IPS DF 6.9 (cell line): Measurements from ENCODE around the gene LEPR.
A peak's percentile ranks its signal among the peaks of the same experiment; 100 is the strongest.
"Not testable (repeated sequence)": the region's sequence is repeated elsewhere in the genome, so short reads cannot be mapped to it uniquely, and the experiment has no call there.

ENCODE experiments used
- DNase-seq: peaks from one replicate; pipeline ENCODE4 v3.0.0-alpha.2; 2013; ENCODE audit warnings: low read depth, low spot score
- H3K27ac ChIP-seq: one replicate; pipeline ENCODE4 v1.5.1; 2013; ENCODE audit warnings: low read length, control low read depth
- H3K27me3 ChIP-seq: 2 replicates; pipeline ENCODE4 v1.6.1; 2013; ENCODE audit warnings: mild to moderate bottlenecking, low read length; ENCODE audit not compliant: control insufficient read depth, insufficient read depth
- H3K36me3 ChIP-seq: 2 replicates; pipeline ENCODE4 v1.6.1; 2013; ENCODE audit warnings: low read length; ENCODE audit not compliant: control insufficient read depth, insufficient read depth
- H3K4me1 ChIP-seq: 2 replicates; pipeline ENCODE4 v1.6.1; 2013; ENCODE audit warnings: low read length; ENCODE audit not compliant: control insufficient read depth, insufficient read depth
- H3K4me3 ChIP-seq: 2 replicates; pipeline ENCODE4 v1.5.1; 2013; ENCODE audit warnings: mild to moderate bottlenecking, low read length
- H3K9me3 ChIP-seq: 2 replicates; pipeline ENCODE4 v1.6.1; 2013; ENCODE audit warnings: low read length, inconsistent platforms; ENCODE audit not compliant: control insufficient read depth, insufficient read depth
- WGBS: extraction: QIAGEN DNeasy Blood & Tissue Kit; methylation state at CpG from one replicate; pipeline ENCODE4 v1.1.7; 2013; ENCODE audit warnings: mixed read lengths, missing lambda C conversion rate; ENCODE audit not compliant: insufficient read length, insufficient coverage; 5-methylcytosine and 5-hydroxymethylcytosine counted together

LEPR gene, protein sequence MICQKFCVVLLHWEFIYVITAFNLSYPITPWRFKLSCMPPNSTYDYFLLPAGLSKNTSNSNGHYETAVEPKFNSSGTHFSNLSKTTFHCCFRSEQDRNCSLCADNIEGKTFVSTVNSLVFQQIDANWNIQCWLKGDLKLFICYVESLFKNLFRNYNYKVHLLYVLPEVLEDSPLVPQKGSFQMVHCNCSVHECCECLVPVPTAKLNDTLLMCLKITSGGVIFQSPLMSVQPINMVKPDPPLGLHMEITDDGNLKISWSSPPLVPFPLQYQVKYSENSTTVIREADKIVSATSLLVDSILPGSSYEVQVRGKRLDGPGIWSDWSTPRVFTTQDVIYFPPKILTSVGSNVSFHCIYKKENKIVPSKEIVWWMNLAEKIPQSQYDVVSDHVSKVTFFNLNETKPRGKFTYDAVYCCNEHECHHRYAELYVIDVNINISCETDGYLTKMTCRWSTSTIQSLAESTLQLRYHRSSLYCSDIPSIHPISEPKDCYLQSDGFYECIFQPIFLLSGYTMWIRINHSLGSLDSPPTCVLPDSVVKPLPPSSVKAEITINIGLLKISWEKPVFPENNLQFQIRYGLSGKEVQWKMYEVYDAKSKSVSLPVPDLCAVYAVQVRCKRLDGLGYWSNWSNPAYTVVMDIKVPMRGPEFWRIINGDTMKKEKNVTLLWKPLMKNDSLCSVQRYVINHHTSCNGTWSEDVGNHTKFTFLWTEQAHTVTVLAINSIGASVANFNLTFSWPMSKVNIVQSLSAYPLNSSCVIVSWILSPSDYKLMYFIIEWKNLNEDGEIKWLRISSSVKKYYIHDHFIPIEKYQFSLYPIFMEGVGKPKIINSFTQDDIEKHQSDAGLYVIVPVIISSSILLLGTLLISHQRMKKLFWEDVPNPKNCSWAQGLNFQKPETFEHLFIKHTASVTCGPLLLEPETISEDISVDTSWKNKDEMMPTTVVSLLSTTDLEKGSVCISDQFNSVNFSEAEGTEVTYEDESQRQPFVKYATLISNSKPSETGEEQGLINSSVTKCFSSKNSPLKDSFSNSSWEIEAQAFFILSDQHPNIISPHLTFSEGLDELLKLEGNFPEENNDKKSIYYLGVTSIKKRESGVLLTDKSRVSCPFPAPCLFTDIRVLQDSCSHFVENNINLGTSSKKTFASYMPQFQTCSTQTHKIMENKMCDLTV

DNA sequence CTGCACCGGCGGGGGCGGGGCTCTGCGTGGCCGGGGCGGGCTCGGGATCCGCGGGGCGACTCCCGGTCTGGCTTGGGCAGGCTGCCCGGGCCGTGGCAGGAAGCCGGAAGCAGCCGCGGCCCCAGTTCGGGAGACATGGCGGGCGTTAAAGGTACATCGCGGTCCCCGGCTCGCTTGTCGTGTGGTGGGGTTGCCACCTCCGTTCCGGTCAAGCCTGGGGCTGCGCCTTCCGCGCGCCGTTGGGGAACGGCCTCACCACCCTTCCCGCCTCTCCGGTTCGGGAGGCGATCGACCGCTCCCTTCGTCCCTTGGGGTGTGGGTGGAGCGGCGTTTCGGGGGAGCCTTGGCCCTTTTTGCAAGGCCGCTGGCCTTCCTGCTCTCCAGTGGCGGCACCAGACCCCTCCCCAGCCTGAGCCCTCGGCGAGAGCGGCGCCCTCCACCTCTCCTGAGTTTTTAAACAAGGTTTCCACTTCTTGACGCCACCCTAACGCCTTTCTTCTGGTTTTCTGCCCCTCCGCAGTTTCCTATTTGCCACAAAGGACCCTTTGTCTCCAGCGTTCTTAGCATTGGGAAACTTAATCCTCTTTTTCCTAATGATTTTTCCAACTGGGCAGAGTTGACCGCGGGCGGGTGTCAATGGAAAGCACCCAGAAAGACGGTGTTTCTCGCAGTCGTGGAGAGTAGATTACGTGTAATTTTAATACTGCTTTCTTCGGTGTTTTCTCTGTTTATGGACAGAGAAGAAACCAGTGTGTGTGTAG, at the start of gene LEPR, which contains the start of gene LEPROT:
LEPR (plus strand) TSS at position 79 of the 761 bp plus-strand sequence. CDS start 144,898 bp downstream, outside the sequence.
LEPROT (plus strand) TSS at position 79 of the 761 bp plus-strand sequence; CDS start at position 136, 57 bp downstream.
- DNase-seq, result no peak
- Histone ChIP-seq H3K27me3 (no peaks in the 10 kb centered on the region), H3K27ac (no peak within 1 kb of the TSS), H3K9me3 (no peaks in the 10 kb centered on the region), H3K4me3 (peak within 1 kb of the TSS; percentile 57), H3K36me3 (no peaks in the 10 kb centered on the region), H3K4me1 (no peaks in the 10 kb centered on the region; the same call in 1 of the 2 replicates)
- WGBS, result no CpG with 5 or more reads among the region's 60 CpGs

DNA sequence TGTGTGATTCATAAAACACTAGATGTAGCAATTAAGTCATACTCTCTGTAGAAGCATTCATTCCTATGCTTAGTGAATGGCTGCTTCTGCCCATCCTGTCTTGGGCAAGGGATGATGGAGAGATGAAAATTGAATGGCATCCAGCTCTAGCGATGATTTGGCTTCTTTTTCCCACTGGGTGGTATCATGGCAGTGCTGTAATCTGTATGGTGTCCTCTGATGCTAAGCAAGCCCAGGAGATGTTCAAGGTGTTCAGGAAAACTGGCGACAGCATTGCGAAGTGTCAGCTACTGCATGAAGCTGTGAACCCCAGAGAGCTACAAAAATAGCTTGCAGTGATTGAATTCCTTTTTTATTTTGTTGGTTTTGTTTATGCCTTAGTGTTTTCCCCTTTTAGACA, 48.9 kb upstream of the LEPR start:
- Histone ChIP-seq H3K27ac (no peak overlapping the region), H3K4me3 (no peak overlapping the region), H3K9me3 (no peaks in the 10 kb centered on the region), H3K27me3 (no peaks in the 10 kb centered on the region), H3K4me1 (no peaks in the 10 kb centered on the region), H3K36me3 (no peaks in the 10 kb centered on the region)
- whole genome bisulfite sequencing, result no CpG with 5 or more reads among the region's 3 CpGs
- no peak for DNase-seq

DNA sequence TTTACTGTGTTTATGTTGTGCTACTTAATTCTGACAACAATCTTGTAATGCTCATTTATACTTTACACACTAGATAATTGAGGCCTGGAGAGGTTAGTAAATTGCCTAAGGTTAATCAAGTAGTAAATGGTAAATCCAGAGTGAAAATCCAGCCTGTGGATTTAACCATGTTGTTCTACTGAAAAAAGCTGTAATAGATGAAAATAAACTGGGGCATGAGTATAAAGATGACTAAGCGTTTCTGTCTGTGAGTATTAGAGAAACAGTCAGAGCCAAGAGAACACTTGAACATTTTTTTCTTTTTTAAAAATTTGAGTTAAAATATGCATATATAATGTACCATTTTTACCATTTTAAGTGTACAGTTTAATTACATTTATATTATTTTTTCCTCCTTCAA, 47.9 kb upstream of the LEPR start:
- no peak for DNase-seq
- WGBS, result no CpG with 5 or more reads among the region's 1 CpG
- no peak overlapping the region for H3K4me3 ChIP-seq
- no peaks in the 10 kb centered on the region for H3K9me3 ChIP-seq
- H3K36me3 ChIP-seq, result no peaks in the 10 kb centered on the region
- H3K27me3 ChIP-seq, result no peaks in the 10 kb centered on the region
- H3K4me1 ChIP-seq, result no peaks in the 10 kb centered on the region
- no peak overlapping the region for H3K27ac ChIP-seq

DNA sequence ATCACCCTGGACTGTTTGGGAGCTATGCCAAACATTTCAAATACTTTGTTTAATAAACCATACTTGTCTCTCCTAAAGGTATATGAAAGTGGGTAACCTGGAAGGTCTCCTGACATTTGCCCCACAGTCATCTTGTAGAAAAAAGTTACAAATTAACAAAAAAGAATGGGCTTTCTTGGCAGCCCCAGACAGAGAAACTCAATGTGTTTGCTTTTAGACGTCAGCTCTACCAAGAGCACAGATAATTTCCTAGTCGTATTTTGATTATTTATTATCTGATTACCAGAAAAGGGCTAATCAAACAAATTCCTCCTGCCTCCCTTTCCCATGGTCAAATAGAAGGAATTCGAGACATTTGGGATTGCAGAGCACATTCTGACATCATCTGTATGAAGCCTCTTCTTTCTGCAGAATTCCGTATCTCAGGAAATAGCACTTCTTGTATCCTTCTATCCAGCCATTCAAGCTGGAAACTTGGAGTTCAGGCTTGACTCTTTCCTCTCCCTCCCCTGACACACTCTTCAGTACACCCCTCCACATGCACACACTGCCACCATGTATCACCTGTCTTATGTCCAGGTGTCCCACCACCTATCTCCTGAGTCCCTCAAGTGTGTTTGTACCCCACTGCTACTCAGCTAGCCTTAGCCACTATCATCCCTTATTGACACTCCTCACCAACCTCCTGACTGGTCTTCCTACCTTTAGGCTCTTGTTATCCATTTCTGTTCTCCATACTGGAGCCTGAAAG, 42.8 kb upstream of the LEPR start:
- Histone ChIP-seq H3K36me3 (no peaks in the 10 kb centered on the region), H3K9me3 (no peaks in the 10 kb centered on the region), H3K27me3 (no peaks in the 10 kb centered on the region), H3K27ac (no peak overlapping the region), H3K4me3 (no peak overlapping the region), H3K4me1 (no peaks in the 10 kb centered on the region)
- DNase-seq, result no peak
- WGBS, result no CpG with 5 or more reads among the region's 4 CpGs

DNA sequence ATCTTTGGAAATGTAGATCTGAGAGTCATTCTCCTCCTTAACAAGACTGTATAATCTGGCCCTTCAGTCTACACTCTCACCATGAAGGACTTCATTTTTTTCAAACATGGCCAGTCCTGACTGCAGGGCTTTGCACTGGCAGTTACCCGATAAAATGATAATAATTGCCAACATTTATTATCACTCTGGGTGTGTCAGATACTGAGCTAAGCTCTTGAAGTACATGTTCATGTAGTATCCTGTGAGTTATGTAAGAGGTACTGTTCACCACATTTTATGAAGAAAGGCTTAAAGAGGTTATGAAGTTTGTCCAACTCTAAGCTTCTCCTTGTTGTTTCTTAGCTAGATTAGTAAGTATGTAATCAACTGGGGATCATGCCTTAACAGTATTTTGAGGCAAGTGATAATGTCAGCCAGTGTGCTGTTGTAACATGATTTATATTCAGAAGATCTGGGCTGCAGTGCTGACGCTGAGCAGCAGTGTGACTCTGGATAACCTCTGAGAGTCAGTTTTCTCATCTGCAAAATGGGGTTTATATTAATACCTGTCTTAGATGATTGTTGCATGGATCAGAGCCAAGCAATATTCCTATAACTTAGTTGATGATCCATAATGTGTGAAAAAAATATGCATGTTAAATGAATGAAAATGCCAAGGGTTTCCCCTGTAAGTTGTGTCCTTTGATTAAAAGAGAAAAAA, 42.1 kb upstream of the LEPR start:
- H3K27ac ChIP-seq, result no peak overlapping the region
- no peaks in the 10 kb centered on the region for H3K36me3 ChIP-seq
- H3K4me1 ChIP-seq, result no peaks in the 10 kb centered on the region
- H3K9me3 ChIP-seq, result no peaks in the 10 kb centered on the region
- WGBS, result no CpG with 5 or more reads among the region's 2 CpGs
- no peak overlapping the region for H3K4me3 ChIP-seq
- no peaks in the 10 kb centered on the region for H3K27me3 ChIP-seq
- no peak for DNase-seq

DNA sequence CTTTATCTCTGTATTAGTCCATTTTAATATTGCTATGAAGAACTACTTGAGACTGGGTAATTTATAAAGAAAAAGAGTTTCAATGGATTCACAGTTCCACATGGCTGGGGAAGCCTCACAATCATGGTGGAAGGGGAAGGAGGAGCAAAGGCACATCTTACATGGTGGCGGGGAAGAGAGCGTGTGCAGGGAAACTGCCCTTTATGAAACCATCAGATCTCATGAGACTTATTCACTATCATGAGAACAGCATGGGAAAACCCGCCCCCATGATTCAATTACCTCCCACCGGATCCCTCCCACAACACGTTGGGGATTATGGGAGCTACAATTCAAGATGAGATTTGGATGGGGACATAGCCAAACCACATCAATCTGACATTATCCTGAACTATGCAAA, 36.0 kb upstream of the LEPR start:
- not testable (repeated sequence) for H3K4me1 ChIP-seq, DNase-seq, H3K27me3 ChIP-seq, H3K9me3 ChIP-seq, H3K36me3 ChIP-seq, H3K27ac ChIP-seq, H3K4me3 ChIP-seq
- no CpG with 5 or more reads among the region's 5 CpGs for WGBS

DNA sequence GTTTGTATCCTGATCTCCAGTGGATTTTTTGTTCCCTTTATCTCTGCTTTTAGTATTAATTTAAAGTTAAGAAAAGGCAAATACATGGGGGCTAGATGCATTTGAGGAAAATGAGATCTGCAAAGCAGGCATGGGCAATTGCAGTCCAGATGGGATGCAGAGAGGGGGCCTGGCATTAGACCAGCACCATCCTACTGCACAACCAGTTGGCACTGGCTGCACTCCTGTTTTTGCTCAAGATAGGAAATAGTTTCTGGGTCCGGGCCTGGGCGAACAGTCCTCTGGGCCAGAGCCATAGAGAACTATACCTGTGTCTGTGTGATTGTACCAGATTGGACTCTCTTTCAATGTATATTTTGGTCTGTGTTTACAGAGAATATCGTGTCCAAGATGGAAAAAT, 34.0 kb upstream of the LEPR start:
- no peak overlapping the region for H3K27ac ChIP-seq
- H3K27me3 ChIP-seq, result no peaks in the 10 kb centered on the region
- no CpG with 5 or more reads among the region's 3 CpGs for WGBS
- no peaks in the 10 kb centered on the region for H3K9me3 ChIP-seq
- no peaks in the 10 kb centered on the region for H3K4me1 ChIP-seq
- H3K36me3 ChIP-seq, result no peaks in the 10 kb centered on the region
- no peak for DNase-seq
- no peak overlapping the region for H3K4me3 ChIP-seq

DNA sequence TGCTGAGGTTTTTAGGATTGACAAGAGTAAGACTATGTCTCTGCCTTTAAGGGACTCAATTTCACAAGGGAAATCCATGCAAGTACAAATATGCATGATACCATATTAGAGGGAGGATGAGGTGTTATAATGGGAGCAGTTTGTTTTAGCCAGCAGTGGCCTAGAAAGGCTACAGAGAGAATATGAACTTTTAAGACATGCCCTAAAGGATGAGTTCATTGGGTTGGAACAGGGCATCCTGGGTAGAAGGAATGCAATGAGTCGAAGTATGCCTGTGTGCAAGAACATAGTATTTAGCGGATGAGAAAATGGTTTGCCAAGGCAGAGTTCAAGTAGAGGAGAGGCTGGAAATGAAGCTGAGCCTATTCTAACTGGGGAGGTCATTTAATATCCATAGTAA, 32.6 kb upstream of the LEPR start:
- Histone ChIP-seq H3K27ac (no peak overlapping the region), H3K4me1 (no peaks in the 10 kb centered on the region), H3K9me3 (no peaks in the 10 kb centered on the region), H3K36me3 (no peaks in the 10 kb centered on the region), H3K27me3 (no peaks in the 10 kb centered on the region), H3K4me3 (no peak overlapping the region)
- no peak for DNase-seq
- WGBS, result no CpG with 5 or more reads among the region's 2 CpGs
